ENCODE measurements around the gene HS6ST3.

Gene HS6ST3

DNA sequence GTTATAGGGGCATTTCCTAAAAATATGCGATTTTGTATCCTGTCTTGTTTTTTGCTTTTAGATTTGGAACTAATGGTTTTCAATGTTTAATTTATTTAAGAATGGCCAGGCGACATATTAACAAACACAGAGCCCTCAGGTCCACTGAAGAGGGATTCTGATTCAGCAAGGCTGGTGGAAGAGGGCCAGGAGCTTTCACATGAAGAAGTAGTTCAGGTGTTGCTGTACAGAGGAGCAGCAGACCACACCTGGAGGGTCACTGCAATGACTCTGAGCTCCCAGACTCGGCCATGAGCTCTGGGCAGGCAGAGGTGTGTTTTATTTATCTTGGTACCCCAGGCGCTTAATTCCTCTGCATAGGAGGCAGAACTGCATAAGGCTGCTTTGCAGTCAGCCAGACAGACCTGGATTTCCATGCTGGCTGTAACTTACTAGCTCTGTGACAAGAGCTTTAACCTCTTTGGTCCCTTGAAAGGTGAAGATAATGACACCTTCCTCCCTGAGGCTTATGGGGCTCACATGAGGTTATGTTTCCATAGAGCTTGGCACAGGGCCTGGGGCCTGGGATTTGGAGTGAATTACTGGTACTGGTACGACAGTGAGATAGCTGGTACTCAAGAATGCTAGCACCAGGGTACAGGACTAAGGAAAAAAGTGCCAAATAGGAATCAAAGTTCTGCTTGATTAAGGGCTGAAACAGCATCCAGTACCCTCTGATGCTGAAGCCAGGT, 719.6 kb downstream of the HS6ST3 start:
- DNase-seq: no peak

DNA sequence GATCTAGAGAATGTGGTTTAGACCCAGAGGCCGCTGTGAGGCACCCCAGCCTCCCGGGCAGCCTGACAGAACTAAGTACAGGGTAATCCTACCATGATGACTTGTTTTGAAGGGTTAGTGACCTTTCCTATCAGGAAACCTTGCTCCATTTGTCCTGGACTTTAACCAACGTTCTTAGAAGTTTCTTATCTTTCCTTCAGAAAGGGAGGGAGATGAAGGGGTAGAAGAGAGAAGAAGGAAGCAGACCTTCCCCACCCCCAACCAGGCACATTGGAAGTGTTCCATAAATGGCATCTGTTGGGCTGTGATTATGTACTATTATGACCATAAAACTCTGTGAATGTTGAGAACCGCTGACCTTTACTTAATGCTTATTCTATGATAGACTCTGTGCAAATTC, 720.2 kb downstream of the HS6ST3 start:
- no peak for DNase-seq

DNA sequence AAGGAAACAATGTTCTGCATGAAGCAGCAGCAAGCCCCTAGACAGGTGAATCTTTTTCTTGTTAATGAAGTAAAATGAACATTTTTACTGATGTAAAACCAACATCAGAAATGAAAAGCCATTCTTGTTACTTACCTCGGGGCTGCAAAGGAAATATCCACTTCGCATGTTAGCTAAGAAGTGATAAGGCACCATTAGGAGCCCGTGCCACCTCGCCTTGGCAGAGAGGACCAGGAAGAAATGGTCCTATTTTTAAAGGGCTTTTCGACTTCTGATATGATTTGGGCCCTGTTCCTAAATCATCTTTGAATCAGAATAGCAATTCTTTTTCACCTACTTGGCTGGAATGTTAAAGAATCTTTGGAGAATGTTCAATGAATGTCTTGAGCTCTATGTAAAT, 721.1 kb downstream of the HS6ST3 start:
- DNase-seq: no peak

- no peak for DNase-seq
Observed at GRCh38 chr13:96816261-96816660, 726.4 kb downstream of the HS6ST3 start.

DNA sequence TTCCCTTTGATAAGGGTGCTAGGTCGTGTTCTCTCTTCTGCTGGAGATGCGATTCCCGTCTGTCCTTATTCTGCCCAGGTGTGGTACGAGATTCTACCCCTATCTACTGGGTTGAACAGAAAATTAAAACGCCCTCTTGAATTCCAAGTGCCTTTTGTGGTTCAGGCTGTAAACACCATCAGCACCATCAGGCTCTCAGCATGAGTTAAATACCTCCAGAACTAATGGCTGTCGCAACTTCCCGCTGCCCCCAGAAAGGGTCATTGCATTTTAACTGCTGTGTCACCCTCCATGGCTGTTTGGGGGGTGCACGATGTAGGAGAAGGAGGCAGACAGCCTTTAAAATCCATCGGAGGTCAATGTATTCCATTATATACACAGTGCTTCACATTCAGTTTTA, 727.0 kb downstream of the HS6ST3 start:
- peak; percentile 51 for DNase-seq

- peak; percentile 33 for DNase-seq
Observed at GRCh38 chr13:96817336-96817941, 727.5 kb downstream of the HS6ST3 start.

DNA sequence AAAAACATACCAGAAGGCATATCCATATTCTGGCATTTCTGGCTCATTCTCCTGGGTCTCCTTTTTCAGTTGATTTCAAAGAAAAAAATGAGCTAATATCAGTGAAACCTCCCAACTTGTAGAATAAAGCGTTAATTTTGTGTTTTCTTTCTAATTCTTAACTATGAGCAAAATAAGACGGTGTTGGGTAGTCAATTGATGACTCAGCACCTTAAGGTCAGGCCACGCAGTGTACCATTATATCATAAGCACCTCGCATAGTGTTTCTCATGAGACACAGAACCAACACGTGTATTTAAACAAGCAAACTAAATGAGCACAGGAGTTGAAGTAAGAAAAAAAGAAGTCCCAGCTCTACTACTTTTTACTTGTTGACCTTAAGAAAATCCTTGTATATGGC, 729.5 kb downstream of the HS6ST3 start:
- no peak for DNase-seq

GRCh38 chr13:96821381-96821780, 731.5 kb downstream of the HS6ST3 start:
- DNase-seq: no peak

GRCh38 chr13:96821971-96822370, 732.1 kb downstream of the HS6ST3 start:
- DNase-seq: no peak

GRCh38 chr13:96822895-96823294, 733.0 kb downstream of the HS6ST3 start:
- DNase-seq: no peak

- DNase-seq: no peak
Observed at GRCh38 chr13:96824140-96824539, 734.2 kb downstream of the HS6ST3 start.

- no peak for DNase-seq
Observed at GRCh38 chr13:96825653-96826052, 735.7 kb downstream of the HS6ST3 start.

DNA sequence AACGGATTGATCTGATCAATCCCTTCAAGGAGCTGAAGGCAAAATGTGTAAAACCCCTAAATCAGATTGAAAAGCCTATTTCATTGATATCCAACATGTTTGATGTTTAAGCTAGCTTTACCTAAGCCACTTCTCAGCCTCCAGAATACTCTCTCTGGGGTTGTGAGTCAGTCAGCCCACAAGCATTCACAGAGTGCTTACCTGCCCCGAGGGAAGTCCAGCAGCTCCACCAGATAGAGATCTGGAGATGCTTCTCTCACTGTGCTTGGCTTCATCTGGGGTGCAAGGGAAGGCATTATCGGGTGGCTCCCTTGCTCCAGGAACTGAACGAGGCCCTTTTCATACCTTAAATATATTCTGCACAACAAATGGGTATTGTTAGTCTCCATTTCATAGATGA, 744.7 kb downstream of the HS6ST3 start:
- DNase-seq: no peak

DNA sequence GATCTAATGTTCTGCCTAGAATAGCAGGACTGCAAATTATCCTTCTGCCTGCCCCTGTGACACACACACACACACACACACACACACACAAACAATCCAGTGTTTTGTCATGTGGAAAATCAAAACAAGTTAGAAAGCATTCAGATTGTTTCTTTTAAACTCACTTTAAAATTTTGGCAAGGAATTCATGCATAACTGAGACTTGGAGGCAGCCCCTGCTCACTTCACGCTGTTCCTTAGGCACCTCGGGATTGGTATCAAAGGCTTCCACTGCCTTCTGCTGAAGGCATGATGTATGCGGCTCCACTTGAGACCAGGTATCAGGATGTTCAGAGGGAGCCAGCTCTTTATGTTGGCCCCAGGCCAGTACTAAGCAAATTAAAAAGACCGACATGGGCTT, 745.6 kb downstream of the HS6ST3 start:
- DNase-seq: no peak

- no peak for DNase-seq
Observed at GRCh38 chr13:96836733-96837132, 746.8 kb downstream of the HS6ST3 start.

- DNase-seq: no peak
Observed at GRCh38 chr13:96837809-96838208, 747.9 kb downstream of the HS6ST3 start.

DNA sequence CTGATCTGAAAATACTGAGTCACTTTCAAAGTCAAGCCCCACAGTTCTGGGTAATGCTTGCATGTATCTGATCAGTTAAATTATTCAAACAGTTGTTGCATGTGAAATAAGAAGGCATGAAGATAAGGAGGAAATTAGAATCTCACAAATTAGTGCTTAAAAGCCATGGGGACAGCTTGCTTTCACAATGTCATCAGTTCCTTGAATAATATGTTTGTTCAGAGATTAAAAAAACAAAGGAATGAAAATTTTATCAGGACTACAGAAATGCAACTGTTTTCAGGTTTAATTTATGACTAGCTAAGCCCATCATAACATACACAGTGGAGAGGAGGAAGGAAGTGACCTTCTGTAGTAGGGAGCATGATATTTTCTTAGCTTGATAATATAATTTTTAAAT, 754.3 kb downstream of the HS6ST3 start:
- no peak for DNase-seq

GRCh38 chr13:96844616-96845015, 754.7 kb downstream of the HS6ST3 start:
- no peak for DNase-seq

GRCh38 chr13:96848286-96848685, 758.4 kb downstream of the HS6ST3 start:
- peak; percentile 28 for DNase-seq

- no peak for DNase-seq
Observed at GRCh38 chr13:96849091-96849490, 759.2 kb downstream of the HS6ST3 start.

- DNase-seq: no peak
Observed at GRCh38 chr13:96850538-96851145, 760.7 kb downstream of the HS6ST3 start.

GRCh38 chr13:96851856-96852445, 762.0 kb downstream of the HS6ST3 start:
- no peak for DNase-seq

DNA sequence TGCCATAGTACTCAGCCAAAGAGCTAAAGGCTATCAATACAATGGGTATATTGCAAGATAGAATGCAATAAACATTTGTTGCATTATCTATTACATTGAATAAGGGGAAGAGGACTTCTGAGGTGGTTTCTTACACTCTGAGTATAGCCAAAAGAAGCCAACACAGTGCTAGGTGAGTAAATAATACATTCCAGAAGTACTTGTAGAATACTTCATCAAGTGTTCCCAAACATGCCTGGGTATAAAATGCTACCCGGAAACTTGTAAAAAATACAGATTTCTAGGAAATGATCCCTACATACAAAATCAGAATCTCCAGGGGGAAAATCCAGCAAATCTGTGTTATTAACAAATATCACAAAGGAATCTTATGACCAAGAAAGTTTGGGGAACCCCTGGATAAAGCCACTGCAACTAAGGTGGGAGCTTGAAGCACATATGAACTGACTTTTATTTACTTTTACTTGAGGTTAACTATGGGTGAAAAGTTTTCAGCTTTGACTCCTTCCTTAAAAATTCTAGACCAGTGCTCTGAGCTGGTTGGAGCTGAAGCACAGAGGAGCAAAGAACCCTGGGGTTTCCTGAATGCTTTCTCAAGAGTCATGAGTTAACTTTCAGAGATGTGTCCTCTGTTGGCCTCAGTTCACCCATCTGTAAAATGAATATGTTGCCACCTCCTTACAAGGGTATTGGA, 768.4 kb downstream of the HS6ST3 start:
- no peak for DNase-seq

Data from NCI-H510A treated with DMSO at 0.1 percent for 48 hours (cell line).